ENCODE measurements around the gene EFCAB12.

Gene EFCAB12

DNA sequence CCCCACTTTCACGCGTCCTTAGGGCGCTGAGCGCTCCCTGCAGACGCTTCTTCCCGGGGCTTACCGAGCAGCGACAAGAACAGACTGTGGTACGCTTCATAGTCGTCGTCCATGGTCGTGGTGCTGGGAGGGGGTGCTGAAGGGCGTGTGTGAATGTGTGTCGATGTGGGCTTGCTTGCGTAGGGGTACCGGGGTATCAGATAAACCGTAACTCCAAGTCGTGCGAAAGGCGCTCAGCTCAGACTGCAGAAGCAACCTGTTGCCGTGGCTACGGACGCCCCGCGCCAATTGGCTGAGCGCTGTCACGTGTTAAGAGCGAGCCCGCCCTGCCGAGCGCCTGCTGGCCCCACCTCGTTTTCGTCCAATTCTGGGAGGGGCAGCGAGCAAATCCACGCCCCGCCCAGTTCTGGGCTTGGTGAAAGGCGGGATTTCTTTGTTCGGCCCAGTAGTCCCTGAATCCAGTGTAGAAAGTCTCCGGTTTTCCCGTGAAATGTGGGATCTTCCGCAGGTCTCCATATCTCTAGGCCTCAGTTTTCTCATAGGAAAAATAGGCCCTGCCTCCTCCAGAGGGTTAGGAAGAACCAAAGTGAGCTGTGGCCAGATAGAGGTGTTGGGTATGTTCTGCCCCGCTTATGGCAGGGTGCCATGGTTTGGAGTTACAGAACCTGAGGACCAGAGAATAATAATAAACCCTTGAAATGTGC is at the start of gene EFCAB12:
EFCAB12 (minus strand) TSS at position 261 of the 704 bp plus-strand sequence; CDS start at position 113, 148 bp downstream.
- DNase-seq (ENCODE audit: low spot score in 2 of 2) (peak; percentile 75 to 90), ATAC-seq (peak; percentile 95)
- peaks cover 38% of the 10 kb centered on the region for H3K4me1 Mint-ChIP-seq
- peak within 1 kb of the TSS; percentile 56 for H3K4me3 Mint-ChIP-seq
- H3K36me3 Mint-ChIP-seq, result peaks cover 56% of the 10 kb centered on the region
- H3K27ac Mint-ChIP-seq, result peak within 1 kb of the TSS; percentile 73
- H3K9me3 Mint-ChIP-seq, result no peaks in the 10 kb centered on the region

DNA sequence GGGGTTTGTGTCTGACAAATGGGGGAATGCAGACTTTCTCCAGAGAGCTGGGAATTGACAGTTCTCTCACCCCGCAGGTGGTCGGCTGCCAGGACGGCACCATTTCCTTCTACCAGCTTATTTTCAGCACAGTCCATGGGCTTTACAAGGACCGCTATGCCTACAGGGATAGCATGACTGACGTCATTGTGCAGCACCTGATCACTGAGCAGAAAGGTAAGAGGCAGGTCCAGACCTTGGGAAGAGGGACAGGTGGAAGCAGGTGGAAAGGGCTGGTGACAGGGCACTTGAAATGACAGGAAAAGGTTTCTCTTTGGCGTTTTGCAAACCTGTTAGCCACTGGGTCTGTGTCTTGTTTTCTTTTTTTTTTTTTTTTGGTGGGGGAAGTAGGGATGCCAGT is 48.1 kb upstream of the EFCAB12 start:
- no peak overlapping the region for H3K4me3 Mint-ChIP-seq
- no peaks in the 10 kb centered on the region for H3K4me1 Mint-ChIP-seq
- ATAC-seq, result no peak
- H3K27ac Mint-ChIP-seq, result no peak overlapping the region
- no peaks in the 10 kb centered on the region for H3K9me3 Mint-ChIP-seq
- no peak for DNase-seq (ENCODE audit: low spot score in 2 of 2)
- H3K36me3 Mint-ChIP-seq, result peaks cover 8% of the 10 kb centered on the region

DNA sequence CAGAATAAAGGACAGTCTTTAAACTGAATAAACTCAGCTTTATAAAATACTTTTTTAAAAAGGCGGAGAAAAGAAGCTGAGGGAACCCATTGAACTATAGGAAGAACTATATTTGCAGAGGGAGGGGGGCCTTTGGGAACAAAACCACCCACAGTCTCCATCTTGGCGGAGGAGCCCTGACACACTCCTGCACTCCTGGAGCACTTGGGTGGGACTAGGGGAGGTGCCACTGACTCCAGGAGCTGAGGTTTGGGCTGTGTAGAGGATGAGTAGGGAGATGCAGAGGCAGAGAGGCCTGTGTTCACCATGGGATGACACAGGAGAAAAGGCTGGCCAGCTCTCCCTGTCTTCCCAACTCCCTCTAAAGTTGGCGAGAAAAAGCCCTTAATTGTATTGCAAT is 47.4 kb upstream of the EFCAB12 start:
- H3K4me1 Mint-ChIP-seq, result no peaks in the 10 kb centered on the region
- no peak overlapping the region for H3K27ac Mint-ChIP-seq
- no peak overlapping the region for H3K4me3 Mint-ChIP-seq
- ATAC-seq (no peak), DNase-seq (ENCODE audit: low spot score in 2 of 2) (no peak)
- H3K36me3 Mint-ChIP-seq, result peaks cover 8% of the 10 kb centered on the region
- no peaks in the 10 kb centered on the region for H3K9me3 Mint-ChIP-seq

DNA sequence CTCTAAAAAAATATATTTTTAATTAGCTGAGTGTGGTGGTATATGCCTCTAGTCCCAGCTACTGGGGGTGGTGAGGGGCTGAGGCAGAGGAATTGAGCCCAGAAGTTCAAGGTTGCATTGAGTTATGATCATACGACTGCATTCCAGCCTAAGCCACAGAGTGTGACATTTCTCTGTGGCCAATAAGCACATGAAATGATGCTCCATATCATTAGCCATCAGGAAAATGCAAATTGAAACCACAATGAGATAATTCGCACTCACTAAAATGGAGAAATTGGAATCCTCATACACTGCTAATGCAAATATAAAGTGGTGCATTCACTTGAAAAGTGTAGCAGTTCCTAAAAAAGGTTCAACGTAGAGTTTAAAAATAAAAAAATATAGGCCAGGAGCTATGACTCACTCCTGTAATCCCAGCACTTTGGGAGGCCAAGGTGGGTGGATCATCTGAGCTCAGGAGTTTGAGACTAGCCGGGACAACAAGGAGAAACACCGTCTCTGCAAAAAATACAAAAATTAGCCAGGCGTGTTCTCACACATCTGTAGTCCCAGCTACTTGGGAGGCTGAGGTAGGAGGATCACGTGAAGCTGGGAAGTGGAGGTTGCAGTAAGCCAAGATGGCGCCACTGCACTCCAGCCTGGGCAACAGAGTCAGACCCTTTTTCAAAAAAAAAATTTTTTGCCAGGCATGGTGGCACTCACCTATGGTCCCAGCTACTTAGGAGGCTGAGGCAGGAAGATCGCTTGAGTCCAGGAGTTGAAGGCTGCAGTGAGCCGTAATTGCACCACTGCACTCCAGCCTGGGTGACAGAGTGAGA is 46.8 kb upstream of the EFCAB12 start:
- Mint-ChIP-seq H3K27ac (no peak overlapping the region), H3K4me3 (no peak overlapping the region), H3K4me1 (no peaks in the 10 kb centered on the region), H3K9me3 (no peaks in the 10 kb centered on the region), H3K36me3 (peaks cover 8% of the 10 kb centered on the region)
- ATAC-seq (no peak), DNase-seq (ENCODE audit: low spot score in 2 of 2) (no peak)

DNA sequence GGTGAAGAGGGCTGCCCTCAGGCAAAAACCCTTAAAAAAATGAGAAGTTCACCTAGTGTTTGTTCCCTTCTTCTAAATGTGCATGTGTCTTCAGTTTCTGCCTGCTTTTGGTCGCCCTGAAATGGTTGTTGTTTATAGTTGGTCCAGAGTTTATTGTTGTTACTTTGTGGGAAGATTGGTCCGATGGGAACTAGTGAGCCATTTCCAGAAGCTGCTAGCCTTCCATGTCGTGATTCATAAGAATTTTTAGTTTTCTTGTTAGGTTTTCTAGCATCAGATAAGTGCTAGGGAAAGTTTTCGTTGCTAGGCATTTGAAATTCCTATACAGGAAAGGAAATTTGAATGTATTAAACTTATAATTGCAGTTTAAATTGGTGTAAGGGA is 45.3 kb upstream of the EFCAB12 start:
- Mint-ChIP-seq H3K27ac (no peak overlapping the region), H3K4me1 (no peaks in the 10 kb centered on the region), H3K9me3 (no peaks in the 10 kb centered on the region), H3K4me3 (no peak overlapping the region), H3K36me3 (peaks cover 8% of the 10 kb centered on the region)
- no peak for ATAC-seq
- no peak for DNase-seq (ENCODE audit: low spot score in 2 of 2)

DNA sequence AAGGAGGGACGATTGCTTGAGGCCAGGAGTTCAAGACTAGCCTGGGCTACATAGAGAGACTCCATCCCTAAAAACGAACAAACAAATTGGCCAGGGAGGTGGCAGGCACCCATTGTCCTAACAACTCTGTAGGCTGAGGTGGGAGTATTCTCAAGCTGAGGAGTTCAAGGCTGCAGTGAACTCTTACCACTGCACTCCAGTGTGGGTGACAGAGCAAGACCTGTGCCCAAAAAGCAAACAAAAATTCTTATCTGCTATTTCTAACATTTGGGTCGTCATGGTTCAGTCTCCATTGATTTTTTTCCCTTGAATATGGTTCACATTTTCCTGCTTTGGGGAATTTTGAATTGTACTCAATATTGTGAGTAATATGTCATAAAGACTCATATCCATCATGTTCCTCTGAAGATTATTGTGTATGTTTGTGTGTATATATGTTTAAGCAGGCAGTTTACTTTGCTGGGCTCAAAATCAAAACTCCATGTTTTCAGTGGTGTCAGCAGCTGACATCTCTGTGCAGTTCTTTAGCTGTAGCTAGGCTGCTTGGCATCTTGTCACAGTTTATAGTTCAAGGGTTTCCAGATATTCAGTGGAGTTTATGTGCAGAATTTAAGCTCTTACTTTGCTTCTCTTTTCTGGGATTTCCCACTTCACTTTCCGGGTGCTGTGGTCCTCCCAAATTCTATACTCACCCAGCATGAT is 44.8 kb upstream of the EFCAB12 start:
- no peak overlapping the region for H3K4me3 Mint-ChIP-seq
- no peak overlapping the region for H3K27ac Mint-ChIP-seq
- H3K4me1 Mint-ChIP-seq, result no peaks in the 10 kb centered on the region
- ATAC-seq (no peak), DNase-seq (ENCODE audit: low spot score in 2 of 2) (no peak)
- no peaks in the 10 kb centered on the region for H3K9me3 Mint-ChIP-seq
- peaks cover 8% of the 10 kb centered on the region for H3K36me3 Mint-ChIP-seq

DNA sequence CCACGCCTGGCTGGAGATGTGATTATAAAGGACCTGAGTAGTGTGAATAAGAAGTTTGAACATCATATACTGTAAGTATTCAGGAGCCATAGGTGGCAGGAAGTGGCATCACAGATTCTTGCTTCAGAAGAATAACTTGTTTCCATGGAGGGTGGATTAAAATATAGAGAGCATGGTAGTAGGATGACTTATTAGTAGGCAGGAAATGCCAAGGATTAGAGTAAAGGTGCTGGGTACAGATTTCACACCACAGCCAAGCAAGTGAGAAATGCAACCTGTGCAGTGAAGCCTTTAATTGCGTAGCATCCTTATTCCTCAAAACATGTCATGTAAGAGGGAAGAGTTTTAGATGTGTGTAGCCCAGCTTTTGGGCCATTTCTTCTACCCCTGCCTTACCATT is 42.4 kb upstream of the EFCAB12 start:
- no peak for ATAC-seq
- Mint-ChIP-seq H3K4me3 (no peak overlapping the region), H3K4me1 (no peaks in the 10 kb centered on the region), H3K36me3 (peaks cover 4% of the 10 kb centered on the region), H3K27ac (no peak overlapping the region), H3K9me3 (no peaks in the 10 kb centered on the region)
- DNase-seq (ENCODE audit: low spot score in 2 of 2), result no peak

DNA sequence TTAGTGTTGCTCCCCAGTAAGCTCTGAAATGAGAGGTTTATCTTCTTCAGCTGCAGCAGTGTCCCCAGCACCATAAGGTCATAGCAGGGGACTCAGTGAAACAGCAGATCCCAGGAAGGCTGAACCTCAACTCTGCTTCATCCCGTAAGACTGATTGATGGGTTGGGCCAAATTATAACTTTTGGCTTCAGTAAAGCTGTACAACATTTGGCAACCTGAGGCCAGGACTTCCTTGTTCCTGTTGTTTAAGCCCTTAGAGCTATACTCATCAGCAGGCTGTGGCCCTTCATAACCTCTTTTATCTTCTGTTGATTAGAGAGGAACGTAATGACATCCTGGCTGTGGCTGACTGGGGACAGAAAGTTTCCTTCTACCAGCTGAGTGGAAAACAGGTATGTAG is 40.6 kb upstream of the EFCAB12 start:
- no peak overlapping the region for H3K27ac Mint-ChIP-seq
- H3K36me3 Mint-ChIP-seq, result peaks cover 6% of the 10 kb centered on the region
- DNase-seq (ENCODE audit: low spot score in 2 of 2) (no peak), ATAC-seq (no peak)
- no peaks in the 10 kb centered on the region for H3K4me1 Mint-ChIP-seq
- no peaks in the 10 kb centered on the region for H3K9me3 Mint-ChIP-seq
- no peak overlapping the region for H3K4me3 Mint-ChIP-seq

DNA sequence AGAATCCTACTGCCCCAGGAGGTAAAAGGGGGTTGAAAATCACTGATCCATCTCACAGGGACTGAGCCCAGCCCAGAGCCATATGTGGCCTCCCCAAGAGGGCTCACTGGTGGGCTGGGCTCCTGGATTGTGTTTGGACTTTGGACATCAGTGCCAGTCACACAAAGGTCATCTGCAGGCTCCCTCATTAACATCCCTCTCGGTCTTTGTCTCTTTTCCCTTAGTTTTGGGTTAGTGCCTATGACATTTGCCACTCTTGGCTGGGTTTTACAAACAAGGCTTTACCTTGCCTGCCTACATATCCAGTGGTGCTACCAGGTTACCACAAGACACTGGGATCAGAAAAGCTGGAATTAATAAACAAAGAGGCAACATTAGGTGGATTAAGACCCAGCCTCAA is 39.5 kb upstream of the EFCAB12 start:
- no peaks in the 10 kb centered on the region for H3K9me3 Mint-ChIP-seq

DNA sequence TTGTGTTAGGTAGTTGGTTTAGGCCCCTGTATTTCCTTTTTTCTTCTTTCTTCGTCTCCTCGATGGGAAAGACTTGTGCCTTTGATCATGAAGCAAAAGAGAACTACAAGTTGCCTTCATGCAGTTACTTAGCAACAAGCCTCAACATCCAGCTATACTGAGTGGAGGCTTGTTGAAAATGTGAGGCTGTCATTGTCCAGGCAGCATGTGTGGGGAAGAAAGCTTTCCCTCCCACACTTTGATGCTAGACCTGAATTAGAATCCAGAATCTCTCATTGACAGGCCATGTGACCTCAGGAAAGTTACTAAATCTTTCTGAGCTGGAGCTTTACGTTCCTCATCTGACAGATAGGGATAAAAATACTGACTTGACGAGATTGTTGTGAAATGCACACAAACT is 35.3 kb upstream of the EFCAB12 start:
- no peak for DNase-seq (ENCODE audit: low spot score in 2 of 2)
- Mint-ChIP-seq H3K4me1 (no peaks in the 10 kb centered on the region), H3K9me3 (no peaks in the 10 kb centered on the region), H3K36me3 (peaks cover 6% of the 10 kb centered on the region), H3K27ac (peak overlapping the region; percentile 68), H3K4me3 (no peak overlapping the region)
- ATAC-seq, result no peak

More for the DNA sequence above, 39.5 kb upstream of the EFCAB12 start:
- H3K4me1 Mint-ChIP-seq, result no peaks in the 10 kb centered on the region
- no peak overlapping the region for H3K27ac Mint-ChIP-seq
- DNase-seq (ENCODE audit: low spot score in 2 of 2) (no peak), ATAC-seq (no peak)
- H3K36me3 Mint-ChIP-seq, result peaks cover 6% of the 10 kb centered on the region
- H3K4me3 Mint-ChIP-seq, result no peak overlapping the region

DNA sequence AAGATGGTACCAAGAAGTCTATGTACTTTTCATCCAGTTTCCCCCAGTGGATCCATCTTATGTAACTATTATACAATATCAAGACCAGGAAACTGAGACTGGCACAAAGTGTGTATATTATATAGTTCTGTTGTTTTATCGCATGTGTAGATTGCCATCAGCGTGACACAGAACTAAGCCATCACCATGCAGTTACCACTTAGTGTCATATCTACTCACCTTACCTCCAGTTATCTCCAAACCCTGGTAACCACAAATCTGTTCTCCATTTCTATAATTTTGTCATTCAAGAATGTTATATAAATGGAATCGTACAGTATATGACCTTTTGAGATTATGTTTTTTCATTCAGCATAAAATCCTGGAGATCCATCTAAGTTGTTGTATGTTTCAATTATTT is 34.7 kb upstream of the EFCAB12 start:
- ATAC-seq, result no peak

DNA sequence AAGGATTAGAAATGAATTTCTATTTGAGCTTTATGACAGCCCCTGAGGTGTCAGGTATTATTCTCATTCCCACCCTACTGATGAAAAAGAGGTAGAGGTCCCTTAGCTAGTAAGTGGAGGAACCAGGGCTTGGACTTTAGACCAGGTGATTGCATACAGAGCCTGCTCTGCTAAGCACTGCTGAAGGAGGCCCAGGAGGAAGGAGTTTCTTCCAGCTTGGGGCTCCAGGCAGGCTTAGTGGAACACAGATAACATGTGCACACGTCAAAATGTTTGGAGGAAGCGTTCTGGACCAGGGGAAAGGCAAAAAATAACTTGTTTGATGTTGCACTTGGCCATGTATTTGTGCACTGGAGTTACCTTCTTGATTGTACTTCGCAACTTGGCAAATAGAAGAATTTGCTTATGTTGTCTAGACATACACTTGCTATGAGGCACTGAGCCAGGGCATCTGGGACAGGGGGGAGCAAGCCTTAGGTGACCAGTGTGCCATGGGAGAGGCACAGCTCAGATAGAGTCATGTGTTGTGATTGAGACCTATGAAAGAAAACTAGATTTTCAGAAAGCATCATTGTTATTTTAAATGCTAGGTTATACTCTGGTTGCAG is 34.0 kb upstream of the EFCAB12 start:
- no peaks in the 10 kb centered on the region for H3K9me3 Mint-ChIP-seq
- H3K4me3 Mint-ChIP-seq, result no peak overlapping the region
- H3K36me3 Mint-ChIP-seq, result peaks cover 6% of the 10 kb centered on the region
- no peak overlapping the region for H3K27ac Mint-ChIP-seq
- DNase-seq (ENCODE audit: low spot score in 2 of 2), result no peak
- H3K4me1 Mint-ChIP-seq, result no peaks in the 10 kb centered on the region
- ATAC-seq, result no peak

More for the DNA sequence above, 34.7 kb upstream of the EFCAB12 start:
- no peaks in the 10 kb centered on the region for H3K9me3 Mint-ChIP-seq
- no peak for DNase-seq (ENCODE audit: low spot score in 2 of 2)
- H3K27ac Mint-ChIP-seq, result peak overlapping the region; percentile 68
- H3K4me3 Mint-ChIP-seq, result no peak overlapping the region
- H3K36me3 Mint-ChIP-seq, result peaks cover 6% of the 10 kb centered on the region
- H3K4me1 Mint-ChIP-seq, result no peaks in the 10 kb centered on the region

DNA sequence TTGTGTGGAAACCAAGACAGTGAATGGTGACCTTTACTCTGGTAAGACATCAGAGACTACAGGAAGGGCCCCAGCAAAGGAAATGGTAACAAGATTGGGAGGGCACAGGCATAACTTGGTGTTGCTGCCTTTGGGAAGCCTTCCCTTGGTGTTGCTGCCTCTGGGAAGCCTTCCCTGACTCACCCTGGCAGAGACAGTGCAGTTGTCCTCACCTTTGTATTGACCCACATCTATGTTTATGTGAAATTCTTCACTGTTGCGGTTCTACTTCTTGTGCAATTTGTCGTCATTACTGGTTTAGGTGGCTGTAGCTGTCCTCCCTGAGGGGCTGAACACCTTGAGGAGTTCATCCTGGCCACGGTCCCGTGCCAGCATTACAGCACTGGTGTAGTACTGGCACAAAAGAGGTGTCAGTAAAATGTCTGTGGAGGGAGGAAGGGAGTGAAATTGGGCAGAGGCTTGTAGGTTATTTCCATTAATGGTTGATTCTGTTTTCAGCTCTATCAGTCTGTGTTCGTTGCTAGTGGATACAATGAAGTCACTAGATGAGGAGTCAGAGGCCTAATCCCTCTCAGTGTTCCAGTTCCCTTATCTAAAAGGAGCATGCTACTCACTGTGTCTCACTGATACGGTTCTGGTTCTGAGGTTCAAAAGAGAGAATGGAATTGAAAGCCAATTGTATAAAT is 33.2 kb upstream of the EFCAB12 start:
- no peak overlapping the region for H3K4me3 Mint-ChIP-seq
- no peak overlapping the region for H3K27ac Mint-ChIP-seq
- peaks cover 6% of the 10 kb centered on the region for H3K36me3 Mint-ChIP-seq
- no peaks in the 10 kb centered on the region for H3K9me3 Mint-ChIP-seq
- no peak for ATAC-seq
- no peak for DNase-seq (ENCODE audit: low spot score in 2 of 2)
- no peaks in the 10 kb centered on the region for H3K4me1 Mint-ChIP-seq

DNA sequence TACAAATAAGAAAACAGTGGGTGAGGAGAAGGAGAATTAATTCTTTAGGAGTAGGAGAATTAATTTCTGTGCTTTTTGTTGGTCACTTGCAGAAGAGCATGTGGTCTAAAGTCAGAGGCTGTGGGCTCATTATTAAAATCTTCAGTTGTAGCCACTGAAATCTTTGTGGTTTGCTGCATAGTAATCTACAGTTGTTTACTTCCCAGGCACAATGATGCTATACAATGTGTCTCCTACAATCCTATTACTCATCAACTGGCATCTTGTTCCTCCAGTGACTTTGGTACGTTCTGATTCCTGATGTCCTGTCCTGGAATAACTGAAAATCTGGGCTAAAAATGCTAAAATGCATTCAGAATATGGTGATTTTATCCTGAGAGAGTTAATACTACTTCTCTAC is 32.6 kb upstream of the EFCAB12 start:
- no peaks in the 10 kb centered on the region for H3K4me1 Mint-ChIP-seq
- DNase-seq (ENCODE audit: low spot score in 2 of 2) (no peak), ATAC-seq (peak; percentile 52)

DNA sequence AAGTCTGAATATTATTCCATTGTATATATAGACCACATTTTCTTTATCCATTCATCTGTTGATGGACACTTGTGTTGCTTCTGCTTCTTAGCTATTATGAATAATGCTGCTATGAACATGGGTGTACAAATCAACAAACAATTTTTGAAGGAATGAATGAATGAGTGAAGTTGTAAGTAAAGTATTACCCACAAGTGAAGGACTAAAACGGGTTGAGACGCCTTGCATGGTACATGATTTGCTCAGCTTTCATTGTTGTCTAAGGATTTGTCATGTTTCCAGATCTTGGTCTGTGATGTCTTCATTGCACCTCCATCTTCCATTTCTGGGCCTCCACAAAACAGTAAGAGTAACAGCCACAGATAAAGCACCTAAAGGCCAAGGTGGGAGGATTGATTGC is 32.1 kb upstream of the EFCAB12 start:
- peak overlapping the region; percentile 6 for H3K27ac Mint-ChIP-seq
- no peaks in the 10 kb centered on the region for H3K9me3 Mint-ChIP-seq
- no peaks in the 10 kb centered on the region for H3K4me1 Mint-ChIP-seq
- H3K36me3 Mint-ChIP-seq, result peaks cover 6% of the 10 kb centered on the region
- no peak for DNase-seq (ENCODE audit: low spot score in 2 of 2)
- no peak overlapping the region for H3K4me3 Mint-ChIP-seq
- no peak for ATAC-seq

More for the DNA sequence above, 32.6 kb upstream of the EFCAB12 start:
- H3K4me3 Mint-ChIP-seq, result no peak overlapping the region
- H3K36me3 Mint-ChIP-seq, result peaks cover 6% of the 10 kb centered on the region
- no peak overlapping the region for H3K27ac Mint-ChIP-seq
- H3K9me3 Mint-ChIP-seq, result no peaks in the 10 kb centered on the region

Measured in stimulated activated effector memory CD8-positive, alpha-beta T cell treated with anti-CD3 and anti-CD28 coated beads, Interleukin-12 subunit alpha, Interleukin-12 subunit beta, amount 100 ng/mL, for 72 hours (primary cell).